Measurements from ENCODE around the gene PRR35.
"Not testable (repeated sequence)": the region's sequence is repeated elsewhere in the genome, so short reads cannot be mapped to it uniquely, and the experiment has no call there.

PRR35 gene

DNA sequence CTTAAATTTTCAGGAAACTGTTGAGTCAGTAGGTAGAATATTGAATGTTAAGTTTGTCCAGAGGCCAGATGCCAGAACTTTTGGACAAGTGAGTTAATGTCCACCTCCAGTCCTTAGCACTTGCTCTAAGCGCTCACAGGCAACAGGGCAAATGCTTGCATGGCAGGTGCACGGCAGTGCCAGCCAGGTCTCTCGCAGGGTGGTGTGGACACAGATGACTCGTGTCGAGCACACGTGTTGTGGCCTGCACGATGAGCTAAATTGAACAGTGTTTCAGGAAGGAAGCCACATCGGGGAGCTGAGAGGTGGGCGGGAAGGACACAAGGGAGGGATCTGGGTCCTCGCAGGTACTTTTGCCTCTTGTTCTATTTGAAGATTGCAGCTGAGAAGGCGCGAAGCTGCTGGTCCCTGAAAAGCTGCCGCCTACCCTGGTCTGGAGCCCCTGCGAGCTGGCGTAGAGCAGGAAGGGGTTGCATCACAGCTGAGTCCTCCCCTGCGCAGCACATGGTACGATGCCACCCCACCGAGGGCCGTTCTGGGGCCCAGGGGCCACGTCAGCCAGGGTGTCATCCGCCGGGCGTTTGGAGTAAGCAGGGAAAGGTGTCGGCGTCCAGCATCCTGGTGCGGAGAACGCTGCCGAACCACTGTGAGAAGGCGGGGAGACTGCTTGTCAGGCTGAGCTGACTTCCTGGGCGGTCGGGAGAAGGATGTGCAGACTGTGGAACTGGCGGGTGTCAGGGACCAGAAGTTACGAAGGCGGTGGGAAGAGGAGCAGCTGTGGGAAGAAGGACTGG is 35.9 kb downstream of the PRR35 start:
- no peak for DNase-seq (ENCODE audit: low read depth)

DNA sequence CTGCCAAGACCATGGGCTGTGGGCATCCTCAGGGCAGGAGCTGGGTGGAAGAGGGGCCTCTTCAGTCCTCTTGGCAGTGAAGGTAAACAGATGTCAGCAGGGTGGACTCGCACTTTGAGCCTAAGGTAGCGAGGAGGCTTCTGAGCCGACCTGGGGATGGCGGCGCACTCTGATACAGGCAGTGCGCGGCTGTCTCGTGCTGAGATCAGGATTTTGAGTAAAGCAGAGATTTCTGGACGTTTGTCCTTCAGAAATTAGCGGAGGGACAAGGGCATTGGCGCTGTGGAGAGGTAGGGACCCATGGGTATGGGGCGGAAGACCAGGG is 36.5 kb downstream of the PRR35 start:
- DNase-seq (ENCODE audit: low read depth) = no peak

GRCh38 chr16:597655-598054 is 37.5 kb downstream of the PRR35 start:
- not testable (repeated sequence) for DNase-seq (ENCODE audit: low read depth)

- no peak for DNase-seq (ENCODE audit: low read depth)
These were observed 38.9 kb downstream of the PRR35 start for GRCh38 chr16:598823-599739.

DNA sequence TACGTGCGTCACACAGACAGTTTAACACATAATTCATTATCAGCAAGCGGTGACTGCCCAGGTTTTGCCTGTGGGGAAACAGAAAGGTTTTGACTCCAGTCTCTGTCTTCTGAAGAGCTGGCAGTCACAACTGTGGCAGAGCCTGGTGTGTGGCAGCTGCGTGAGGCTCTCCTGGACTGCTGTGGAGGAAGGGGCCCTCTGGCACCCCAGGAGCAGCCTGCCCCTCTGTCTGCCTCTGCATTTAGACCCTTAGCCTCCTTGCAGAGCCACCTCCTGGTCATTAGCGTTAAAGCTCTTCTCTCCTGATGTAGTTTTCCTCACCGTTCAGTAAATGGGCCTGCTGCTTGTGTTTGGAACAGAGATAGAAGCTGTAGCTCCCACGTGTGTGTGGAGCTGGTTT is 40.6 kb downstream of the PRR35 start:
- no peak for DNase-seq (ENCODE audit: low read depth)

DNA sequence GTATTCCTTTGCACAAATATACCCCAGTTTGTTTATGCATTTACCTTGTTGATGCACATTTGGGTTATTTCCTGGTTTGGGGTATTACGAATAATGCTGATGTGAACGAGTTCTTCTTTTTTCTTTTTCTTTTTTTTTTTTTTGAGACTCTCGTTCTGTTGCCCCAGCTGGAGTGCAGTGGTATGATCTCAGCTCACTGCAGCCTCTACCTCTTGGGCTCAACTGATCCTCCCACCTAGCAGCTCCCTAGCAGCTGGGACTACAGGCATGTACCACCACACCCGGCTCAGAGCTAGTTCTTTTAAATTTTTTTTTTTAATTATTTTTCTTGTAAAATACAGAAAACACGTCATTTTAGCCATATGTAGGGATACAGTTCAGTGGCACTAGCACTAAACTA is 43.7 kb downstream of the PRR35 start:
- no peak for DNase-seq (ENCODE audit: low read depth)

GRCh38 chr16:606656-607307 is 46.6 kb downstream of the PRR35 start:
- DNase-seq (ENCODE audit: low read depth) = no peak

GRCh38 chr16:608019-608418 is 47.8 kb downstream of the PRR35 start:
- no peak for DNase-seq (ENCODE audit: low read depth)

DNA sequence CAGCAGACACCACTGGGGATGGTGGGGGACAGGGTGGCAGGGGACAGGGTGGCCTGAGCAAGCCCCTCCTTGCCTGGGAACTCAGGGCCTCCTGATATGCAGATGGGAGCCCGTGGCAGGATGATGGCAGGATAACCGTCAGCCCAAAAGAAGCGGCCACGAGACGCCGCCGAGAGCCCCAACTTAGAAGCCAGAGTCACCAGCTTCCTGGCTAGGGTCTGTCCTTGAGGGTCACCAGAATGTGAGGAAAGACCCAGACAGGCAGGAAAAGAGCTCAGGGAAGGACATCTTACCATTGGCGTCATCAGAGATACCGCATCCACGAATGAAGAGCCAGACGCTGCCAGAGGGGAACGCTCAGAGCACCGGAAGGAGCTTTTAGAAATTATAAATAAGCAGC is 49.1 kb downstream of the PRR35 start:
- DNase-seq (ENCODE audit: low read depth) = no peak

GRCh38 chr16:609984-610383 is 49.8 kb downstream of the PRR35 start:
- DNase-seq (ENCODE audit: low read depth) = no peak

DNA sequence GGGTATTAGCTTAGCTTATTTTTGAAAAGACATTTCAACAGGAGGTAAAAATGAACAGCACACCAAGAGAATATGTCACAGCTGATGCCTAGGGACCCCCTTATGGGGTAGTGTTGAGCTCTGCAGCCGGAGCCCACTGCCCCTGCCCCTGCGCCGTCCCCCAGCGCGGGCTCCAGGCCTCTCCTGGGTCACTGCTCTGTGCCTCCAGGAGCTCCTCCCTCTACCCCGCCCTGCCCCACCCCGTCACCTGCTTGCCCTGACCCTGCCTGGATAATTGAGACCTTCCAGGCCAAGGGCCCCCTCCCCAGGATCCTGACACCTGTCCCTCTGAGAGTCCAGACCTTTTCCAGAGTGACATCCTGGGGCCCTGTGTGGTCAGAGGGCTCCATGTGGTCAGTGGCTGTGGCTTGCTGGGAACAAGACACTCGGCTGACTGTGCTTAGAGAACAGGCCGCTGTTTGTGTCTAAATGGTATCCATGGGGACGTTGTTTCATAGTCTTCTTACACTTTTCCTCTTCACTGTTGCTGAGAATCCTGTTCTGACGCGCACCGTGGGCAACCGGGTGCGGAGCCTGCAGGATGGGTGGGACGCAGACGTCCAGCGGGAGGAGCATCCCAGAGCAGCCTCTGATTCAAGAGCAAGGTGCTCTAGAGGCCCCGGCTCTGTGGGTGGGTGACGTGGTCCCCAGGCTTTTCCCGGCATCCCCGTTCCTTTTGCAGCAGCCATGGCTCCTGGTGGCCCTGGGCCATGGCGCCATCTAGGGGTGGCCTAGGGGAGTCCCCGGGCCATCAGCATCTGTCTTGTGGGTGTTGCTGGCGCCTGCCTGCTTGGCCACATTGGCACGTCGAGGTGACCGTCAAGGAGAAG is 50.6 kb downstream of the PRR35 start:
- peak; percentile 46 for DNase-seq (ENCODE audit: low read depth)

- DNase-seq (ENCODE audit: low read depth) = no peak
These were observed 54.9 kb downstream of the PRR35 start for GRCh38 chr16:615122-615521.

All from activated T-cell treated with anti-CD3 and anti-CD28 coated beads for 1 hour (primary cell).